ENCODE measurements around the gene PYGM. TPM values are rescaled to one million over a fixed set of nuclear protein-coding genes. Genes with fewer than 3 reads are reported as not detected.

Gene PYGM
- total and polyA plus RNA-seq, 2 of the 8 experiments (the other 6 are each of a cell fraction or from before 2014, with no cell fraction given): 9.6 to 10.0 TPM

GRCh38 chr11:64762674-64763525 lies 3.1 kb upstream of the PYGM start (continued):
- peak; percentile 86 for TF ChIP-seq SP4 (IDR thresholded peaks at IDR 0.05; ENCODE audit: low read length)
- TF ChIP-seq EZH2 (IDR thresholded peaks at IDR 0.05; ENCODE audit: low read depth, low read length, severe bottlenecking): no peak
- peak; percentile 19; the same call in 1 of the 2 replicates for TF ChIP-seq MAFK (IDR thresholded peaks at IDR 0.05; ENCODE audit: low read depth, low read length)
- TF ChIP-seq CREB1 (IDR thresholded peaks at IDR 0.05): peak; percentile 51
- peak; percentile 14 for TF ChIP-seq NANOG (IDR thresholded peaks at IDR 0.05; ENCODE audit: insufficient read depth, low read depth, low read length, poor library complexity, severe bottlenecking)
- peak; percentile 64 to 86; a peak in 3 of 4 replicates for TF ChIP-seq SIN3A (conservative IDR thresholded peaks at IDR 0.05 in 1 of 2, IDR thresholded peaks at IDR 0.05 in 1 of 2; ENCODE audit: low read depth in 1 of 2, low read length in 2 of 2)
- peak; percentile 9; the same call in 1 of the 2 replicates for TF ChIP-seq SP1 (IDR thresholded peaks at IDR 0.05; ENCODE audit: low read depth, low read length)
- TF ChIP-seq TEAD4 (IDR thresholded peaks at IDR 0.05; ENCODE audit: low read depth, low read length): peak; percentile 83
- no peak for TF ChIP-seq KDM1A (IDR thresholded peaks at IDR 0.05; ENCODE audit: borderline replicate concordance, low read length)
- TF ChIP-seq MAX (IDR thresholded peaks at IDR 0.05): peak; percentile 79
- TF ChIP-seq POLR2A (IDR thresholded peaks at IDR 0.05; ENCODE audit: control extremely low read depth in 1 of 2, low read depth in 2 of 2, low read length in 2 of 2): no peak; a peak in 1 of 3 replicates
- TF ChIP-seq KDM4A (IDR thresholded peaks at IDR 0.05; ENCODE audit: low read depth, low read length, severe bottlenecking): no peak
